Inflammatory macrophage (primary cell): ENCODE data around the gene GPATCH8.

Source experiments
- DNase-seq, 2 donors: peaks; one replicate each; pipeline ENCODE4 v3.0.0-alpha.2; 2020 to 2022

Gene GPATCH8

GRCh38 chr17:44353672-44354331 is 149.4 kb downstream of the GPATCH8 start:
- peak; percentile 33 to 68 for DNase-seq

- DNase-seq: no peak
These were observed 150.2 kb downstream of the GPATCH8 start for GRCh38 chr17:44352828-44353671.

GRCh38 chr17:44351961-44352827 is 151.0 kb downstream of the GPATCH8 start:
- no peak for DNase-seq

DNA sequence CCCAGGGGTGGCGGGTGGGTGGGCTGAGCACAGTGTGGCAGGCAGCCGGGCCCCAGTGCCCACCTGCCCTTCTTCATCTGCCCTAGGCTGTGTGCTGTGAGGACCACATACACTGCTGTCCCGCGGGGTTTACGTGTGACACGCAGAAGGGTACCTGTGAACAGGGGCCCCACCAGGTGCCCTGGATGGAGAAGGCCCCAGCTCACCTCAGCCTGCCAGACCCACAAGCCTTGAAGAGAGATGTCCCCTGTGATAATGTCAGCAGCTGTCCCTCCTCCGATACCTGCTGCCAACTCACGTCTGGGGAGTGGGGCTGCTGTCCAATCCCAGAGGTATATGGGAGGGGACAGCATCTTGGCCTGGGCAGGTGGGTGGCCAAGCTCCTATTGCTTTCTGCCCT is 151.7 kb downstream of the GPATCH8 start:
- DNase-seq: no peak

DNA sequence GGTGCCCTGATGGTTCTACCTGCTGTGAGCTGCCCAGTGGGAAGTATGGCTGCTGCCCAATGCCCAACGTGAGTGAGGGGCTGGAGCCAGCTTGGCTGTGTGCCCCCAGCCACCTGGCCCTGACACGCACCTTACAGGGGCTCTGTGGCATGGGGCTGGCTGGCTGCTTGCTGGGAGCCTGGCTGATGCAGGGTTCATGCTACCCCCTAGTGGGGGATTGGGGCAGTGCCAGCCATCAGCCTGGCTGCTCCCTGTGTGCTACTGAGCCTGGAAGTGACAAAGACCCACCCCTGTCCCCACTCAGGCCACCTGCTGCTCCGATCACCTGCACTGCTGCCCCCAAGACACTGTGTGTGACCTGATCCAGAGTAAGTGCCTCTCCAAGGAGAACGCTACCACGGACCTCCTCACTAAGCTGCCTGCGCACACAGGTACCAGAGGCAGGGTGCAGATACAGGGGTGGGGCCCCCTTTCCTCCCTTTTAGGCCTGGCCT is 152.4 kb downstream of the GPATCH8 start:
- peak; percentile 58 to 68 for DNase-seq

DNA sequence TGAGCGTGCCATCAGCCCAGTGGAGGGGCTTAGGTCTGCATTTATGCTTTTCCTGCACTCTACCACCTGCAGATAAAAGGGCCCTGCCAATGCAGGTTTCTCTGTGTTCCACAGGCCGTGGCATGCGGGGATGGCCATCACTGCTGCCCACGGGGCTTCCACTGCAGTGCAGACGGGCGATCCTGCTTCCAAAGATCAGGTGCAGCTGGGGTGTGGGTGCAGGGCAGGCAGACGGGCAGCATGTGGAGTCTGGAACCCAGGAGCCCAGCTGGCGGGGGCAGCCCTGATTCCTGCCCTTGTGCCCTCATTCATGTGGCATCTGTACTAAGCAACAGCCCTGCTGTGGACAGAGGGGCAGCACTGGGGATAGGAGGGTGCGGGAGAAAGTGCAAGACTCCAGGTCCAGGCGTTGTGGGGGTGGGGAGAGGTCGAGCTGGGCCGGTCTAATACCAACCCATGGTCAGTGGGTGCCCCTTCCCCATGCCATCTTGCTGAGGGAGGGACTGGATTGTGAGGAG is 153.6 kb downstream of the GPATCH8 start:
- DNase-seq: no peak

DNA sequence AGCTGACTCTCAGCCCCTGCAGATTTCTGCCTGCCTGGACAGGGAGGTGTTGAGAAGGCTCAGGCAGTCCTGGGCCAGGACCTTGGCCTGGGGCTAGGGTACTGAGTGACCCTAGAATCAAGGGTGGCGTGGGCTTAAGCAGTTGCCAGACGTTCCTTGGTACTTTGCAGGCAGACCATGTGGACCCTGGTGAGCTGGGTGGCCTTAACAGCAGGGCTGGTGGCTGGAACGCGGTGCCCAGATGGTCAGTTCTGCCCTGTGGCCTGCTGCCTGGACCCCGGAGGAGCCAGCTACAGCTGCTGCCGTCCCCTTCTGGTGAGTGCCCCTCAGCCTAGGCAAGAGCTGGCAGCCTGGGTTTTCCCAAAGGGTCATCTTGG is 154.2 kb downstream of the GPATCH8 start:
- no peak for DNase-seq

- DNase-seq: peak; percentile 95 to 96
These were observed 154.8 kb downstream of the GPATCH8 start for GRCh38 chr17:44348234-44348987.
